ENCODE data around the gene MAP4K2. TPM values are rescaled to one million over a fixed set of nuclear protein-coding genes. Genes with fewer than 3 reads are reported as not detected.

Gene MAP4K2
- total and polyA plus RNA-seq, 2 of the 8 experiments (the other 6 are each of a cell fraction or from before 2014, with no cell fraction given): 20.1 to 20.7 TPM

GRCh38 chr11:64745189-64745520, 57.9 kb downstream of the MAP4K2 start:
- Histone ChIP-seq H4K5ac (ENCODE audit: insufficient read length, low read depth, low read length) (no peak overlapping the region), H3K23me2 (ENCODE audit: low read depth, low read length) (peaks cover 35% of the 10 kb centered on the region), H3K9me3 (ENCODE audit: insufficient read depth in 2 of 2, low read depth in 1 of 2, low read length in 1 of 2) (no peaks in the 10 kb centered on the region), H3K4me3 (ENCODE audit: extremely low read depth in 1 of 4, insufficient read depth in 2 of 4, low read depth in 3 of 4, low read length in 4 of 4) (peak overlapping the region; percentile 48 to 64 (median 52)), H2BK15ac (ENCODE audit: low read length) (no peak overlapping the region), H3K36me3 (ENCODE audit: control insufficient read depth in 2 of 4, insufficient read depth in 4 of 4, low read length in 3 of 4) (no peaks in the 10 kb centered on the region; a peak in 1 of 8 replicates), H2BK12ac (ENCODE audit: low read depth, low read length) (no peak overlapping the region), H2BK5ac (ENCODE audit: low read depth, low read length) (no peak overlapping the region; the same call in 1 of the 2 replicates), H3K79me1 (ENCODE audit: low read depth, low read length) (no peaks in the 10 kb centered on the region), H3K27ac (ENCODE audit: low read depth, low read length) (no peak overlapping the region), H3K4me2 (ENCODE audit: insufficient read depth in 1 of 2, low read depth in 2 of 2, low read length in 2 of 2) (peak overlapping the region; percentile 87 to 89), H3K18ac (ENCODE audit: extremely low read depth, low read length) (no peak overlapping the region; the same call in 1 of the 2 replicates), H2AFZ (ENCODE audit: low read length) (no peak overlapping the region), H4K8ac (ENCODE audit: extremely low read depth, insufficient read depth, low read length) (no peak overlapping the region), H3K4ac (replicated peaks; ENCODE audit: insufficient read length, low read depth, low read length) (peak overlapping the region; percentile 23), H3K14ac (ENCODE audit: insufficient read length) (no peak overlapping the region), H3K27me3 (replicated peaks in 1 of 4; ENCODE audit: control insufficient read depth in 3 of 4, extremely low read depth in 1 of 4, insufficient read depth in 3 of 4, low read length in 3 of 4) (peaks cover 0 to 32% (median 19%) of the 10 kb centered on the region in 4 experiments; a peak in 5 of 7 replicates), H2AK5ac (ENCODE audit: low read depth, low read length) (no peak overlapping the region), H3K9ac (replicated peaks in 1 of 4; ENCODE audit: extremely low read depth in 1 of 4, low read depth in 3 of 4, low read length in 3 of 4) (no peak overlapping the region), H2BK20ac (ENCODE audit: low read length) (no peak overlapping the region), H3K4me1 (replicated peaks in 1 of 4; ENCODE audit: control insufficient read depth in 3 of 4, insufficient read depth in 4 of 4, low read length in 3 of 4) (peaks cover 4 to 27% (median 21%) of the 10 kb centered on the region in 4 experiments), H4K91ac (replicated peaks; ENCODE audit: insufficient read length, low read length) (no peak overlapping the region), H4K20me1 (replicated peaks in 1 of 2; ENCODE audit: control insufficient read depth in 1 of 2, insufficient read depth in 2 of 2, low read length in 2 of 2) (no peaks in the 10 kb centered on the region), H2BK120ac (replicated peaks; ENCODE audit: low read depth, low read length) (no peak overlapping the region), H3K56ac (replicated peaks; ENCODE audit: insufficient read length, low read depth, low read length) (no peak overlapping the region), H3K23ac (ENCODE audit: insufficient read length) (no peak overlapping the region), H3K79me2 (ENCODE audit: control insufficient read depth in 1 of 2, insufficient read depth in 2 of 2, low read length in 2 of 2) (no peaks in the 10 kb centered on the region)
- TF ChIP-seq KDM4A (IDR thresholded peaks at IDR 0.05; ENCODE audit: low read depth, low read length, severe bottlenecking): peak; percentile 8
- no peak for TF ChIP-seq RNF2 (IDR thresholded peaks at IDR 0.05; ENCODE audit: borderline replicate concordance, low read depth, low read length, missing control alignments, poor library complexity, severe bottlenecking)
- TF ChIP-seq TAF7 (optimal IDR thresholded peaks at IDR 0.05; ENCODE audit: borderline replicate concordance, low read depth, low read length): peak; percentile 22
- POLR2A ChIA-PET (ENCODE audit: partially characterized antibody): interaction anchor here (0.6 to 42.9 kb wide), 4 partner anchors 10 to 510 kb away, joined by 3 to 1087 read pairs (median 6); partner anchors contain the start of genes PYGM and SF1
- DNase-seq (ENCODE audit: low read depth in 1 of 2, low spot score in 2 of 2): peak in 1 of 2 experiments; percentile 77
- no peak for FAIRE-seq
- 1% methylated on average over 17 of the region's 20 CpGs; no CpG with 5 or more reads in 1 of the 2 experiments for WGBS, 2 experiments (ENCODE audit: extremely low coverage in 1 of 2, insufficient coverage in 1 of 2, insufficient read length in 1 of 2, insufficient replicate concordance in 2 of 2, low coverage in 1 of 2, low lambda C conversion rate in 2 of 2, missing lambda C conversion rate in 1 of 2)
- CTCF ChIA-PET (ENCODE audit: partially characterized antibody): interaction anchor here (0.8 to 23.7 kb wide), 5 partner anchors 21 to 174 kb away, joined by 3 to 376 read pairs (median 30); partner anchors contain the start of gene PYGM

Measured in H1 (cell line).